Heart right ventricle (tissue), 16 donors: ENCODE data around the gene ZNF652. TPM values are rescaled to one million over a fixed set of nuclear protein-coding genes. Genes with fewer than 3 reads are reported as not detected.

Source experiments
- ATAC-seq, 8 donors: fragments of 200-7000 bp; cut with Tn5 transposase; one replicate each; pipeline ENCODE4 v1.9.1; 2020; ENCODE audit warnings: mild to moderate bottlenecking in 8 of 8, moderate library complexity in 8 of 8, moderate number of reproducible peaks in 1 of 8
- DNase-seq, 2 donors: peaks; one replicate each; pipeline ENCODE4 v3.0.0-alpha.2; 2020
- H3K27ac ChIP-seq, 10 donors: fragments of 200-600 bp; sonication (generic) in 2 of 10; one replicate each; pipeline versions ENCODE4 v1.5.0 to v1.8.0; 2020 to 2022; ENCODE audit warnings: mild to moderate bottlenecking in 3 of 10
- H3K27me3 ChIP-seq, 7 donors: fragments of 200-600 bp; one replicate each; pipeline ENCODE4 v1.8.0; 2021 to 2022; ENCODE audit warnings: mild to moderate bottlenecking in 2 of 7
- H3K36me3 ChIP-seq, 9 donors: fragments of 200-600 bp; sonication (generic) in 1 of 9; one replicate each; pipeline versions ENCODE4 v1.5.0 to v1.8.0; 2020 to 2022; ENCODE audit warnings: mild to moderate bottlenecking in 2 of 9
- H3K4me1 ChIP-seq, 9 donors: fragments of 200-600 bp; sonication (generic) in 1 of 9; one replicate each; pipeline versions ENCODE4 v1.5.0 to v1.8.0; 2020 to 2022; ENCODE audit warnings: mild to moderate bottlenecking in 4 of 9
- H3K4me3 ChIP-seq, 10 donors: fragments of 200-600 bp; sonication (generic) in 2 of 10; one replicate each; pipeline versions ENCODE4 v1.5.0 to v1.8.0; 2020 to 2022; ENCODE audit warnings: mild to moderate bottlenecking in 7 of 10, moderate library complexity in 2 of 10
- H3K9me3 ChIP-seq, 11 donors: fragments of 200-600 bp in 10 of 11; sonication (generic) in 2 of 11; one replicate each; pipeline versions ENCODE4 v1.5.0 to v1.8.0; 2013 to 2022; ENCODE audit warnings: mild to moderate bottlenecking in 2 of 11, control low read depth in 1 of 11, moderate library complexity in 1 of 11
- CTCF ChIP-seq, 9 donors: fragments of 200-600 bp; sonication (generic) in 2 of 9; IDR thresholded peaks; one replicate each; pipeline versions ENCODE4 v1.5.0 to v1.8.0; 2021 to 2022; ENCODE audit warnings: antibody characterized with exemption in 9 of 9, mild to moderate bottlenecking in 5 of 9, moderate library complexity in 1 of 9
- WGBS, 2 donors: extraction: QIAGEN DNeasy Blood & Tissue Kit; methylation state at CpG; one replicate each; pipeline ENCODE4 v1.1.7; 2013; ENCODE audit warnings: inconsistent platforms in 1 of 2; 5-methylcytosine and 5-hydroxymethylcytosine counted together
- intact Hi-C, 10 donors: fragments of 100-400 bp; cut with DNase I; formaldehyde crosslinking; loops; one replicate each; pipeline versions ENCODE4 v1.11.1 to v1.14.2; 2022
- polyA plus RNA-seq, 2 donors: library from polyadenylated mRNA; stranded (reverse); fragments of 200-250 nt; gene quantifications; one replicate each; pipeline ENCODE4 v1.2.3, GENCODE V29; 2013
- total RNA-seq, 10 donors: library from RNA; stranded (reverse); fragmentation: NEBNext Ultra II Directional in 3 of 10; extraction: Animal tissue kit (Norgen Biotek cat#: 25700) in 3 of 10; gene quantifications; one replicate each; pipeline versions ENCODE4 v1.2.1 to v1.2.4, GENCODE V29; 2021 to 2023
- donor health status: Arrhythmogenic right ventricular cardiomyopathy.
- donor health status: ischemic (EF 13 %, LVEDD 7.1; RV severe dilation, severe dysfunction).
- donor health status: healthy with polysubstance abuse.
- donor health status: DM: no; HTN: yes; CAD: no.
- donor health status: DM: no; HTN: no; CAD: no.
- donor health status: ischemic (EF 25% LVEDD 6.9; RV normal size, moderate dysfunction).
- donor health status: ischemic (EF 25% LVEDD 5.7; RV mildly dilated, moderate dysfunction).
- donor health status: healthy.
- donor health status: DM: yes; HTN: yes; CAD: no.
- donor health status: Ischemic cardiomyopathy.
- donor health status: ischemic (EF 35%, LVEDD 5.7; RV mildly dilated, moderate dysfunction).
- donor health status: nonischemic (EF 11% LVEDD 7.7; RV severe dilation, severe dysfunction).
- donor health status: DM: yes; HTN: yes; CAD: no.
- donor health status: PGD.
- donor health status: ischemic (EF 29% LVEDD 5.4; RV normal size, mild dysfunction).
- donor health status: nonischemic (EF 23%, LVEDD 6.1; RV moderate dilation, normal function).

Gene ZNF652
- total and polyA plus RNA-seq, 12 donors: 5.2 to 35.6 (median 19.6) TPM

GRCh38 chr17:49349541-49349940 is 12.5 kb downstream of the ZNF652 start:
- no peaks in the 10 kb centered on the region for H3K9me3 ChIP-seq
- DNase-seq (no peak), ATAC-seq (no peak)
- peaks cover 0 to 12% (median 0%) of the 10 kb centered on the region in 9 donors for H3K36me3 ChIP-seq
- TF ChIP-seq CTCF (IDR thresholded peaks at IDR 0.05): no peak
- H3K27ac ChIP-seq: no peak overlapping the region
- H3K4me1 ChIP-seq: peaks cover 0 to 21% (median 0%) of the 10 kb centered on the region in 9 donors
- H3K4me3 ChIP-seq: no peak overlapping the region
- no peaks in the 10 kb centered on the region for H3K27me3 ChIP-seq
- intact Hi-C loops: loop anchor here in 1 of 10 donors (10.0 kb wide), 1 partner anchor 1605 kb away; no protein-coding TSS in a partner anchor

GRCh38 chr17:49344914-49345313 is 17.1 kb downstream of the ZNF652 start:
- intact Hi-C loops: loop anchor here in 1 of 10 donors (10.0 kb wide), 1 partner anchor 1610 kb away; no protein-coding TSS in a partner anchor
- ATAC-seq: no peak
- no peak for DNase-seq
- TF ChIP-seq CTCF (IDR thresholded peaks at IDR 0.05): no peak
- WGBS, 2 donors: 74 to 84% methylated on average over 5 of the region's 5 CpGs
- Histone ChIP-seq H3K27ac (no peak overlapping the region), H3K4me3 (no peak overlapping the region), H3K9me3 (no peaks in the 10 kb centered on the region), H3K4me1 (peaks cover 0 to 39% (median 10%) of the 10 kb centered on the region in 9 donors), H3K36me3 (peaks cover 0 to 8% (median 0%) of the 10 kb centered on the region in 9 donors), H3K27me3 (no peaks in the 10 kb centered on the region)

GRCh38 chr17:49343273-49343672 is 18.8 kb downstream of the ZNF652 start:
- intact Hi-C loops: loop anchor here in 1 of 10 donors (10.0 kb wide), 1 partner anchor 1612 kb away; no protein-coding TSS in a partner anchor
- H3K9me3 ChIP-seq: no peaks in the 10 kb centered on the region
- no peaks in the 10 kb centered on the region for H3K27me3 ChIP-seq
- no peak overlapping the region for H3K4me3 ChIP-seq
- TF ChIP-seq CTCF (IDR thresholded peaks at IDR 0.05): no peak
- DNase-seq (no peak), ATAC-seq (no peak)
- no peaks in the 10 kb centered on the region for H3K36me3 ChIP-seq
- 43 to 44% methylated on average over 3 of the region's 3 CpGs for WGBS, 2 donors
- peaks cover 0 to 53% (median 21%) of the 10 kb centered on the region in 9 donors for H3K4me1 ChIP-seq
- H3K27ac ChIP-seq: peak overlapping the region in 1 of 10 donors; percentile 45

- no peaks in the 10 kb centered on the region for H3K9me3 ChIP-seq
- H3K4me3 ChIP-seq: no peak overlapping the region
- no peak for TF ChIP-seq CTCF (IDR thresholded peaks at IDR 0.05)
- DNase-seq: no peak
- intact Hi-C loops: loop anchor here in 1 of 10 donors (10.0 kb wide), 1 partner anchor 1612 kb away; no protein-coding TSS in a partner anchor
- peak overlapping the region in 1 of 10 donors; percentile 45 for H3K27ac ChIP-seq
- no peak for ATAC-seq
- no peaks in the 10 kb centered on the region for H3K27me3 ChIP-seq
- peaks cover 0 to 56% (median 21%) of the 10 kb centered on the region in 9 donors for H3K4me1 ChIP-seq
- no peaks in the 10 kb centered on the region for H3K36me3 ChIP-seq
- WGBS, 2 donors: 63 to 75% methylated on average over 1 of the region's 1 CpG
Measured at GRCh38 chr17:49342575-49342936, 19.5 kb downstream of the ZNF652 start.
